ENCODE results near the gene INTS14. TPM values are rescaled to one million over a fixed set of nuclear protein-coding genes. Genes with fewer than 3 reads are reported as not detected.
"Not testable (repeated sequence)": the region's sequence is repeated elsewhere in the genome, so short reads cannot be mapped to it uniquely, and the experiment has no call there.

INTS14 gene
- total RNA-seq, 2 experiments from 2014 or later = 47.4 to 48.1 TPM

- H3K9me3 Mint-ChIP-seq = no peaks in the 10 kb centered on the region
- no peak for TF ChIP-seq CTCF (IDR thresholded peaks at IDR 0.05)
- H3K27ac Mint-ChIP-seq = no peak overlapping the region
- no peak overlapping the region for H3K4me3 Mint-ChIP-seq
- H3K27me3 Mint-ChIP-seq = no peaks in the 10 kb centered on the region
- no peak for DNase-seq
- POLR2A ChIA-PET = interaction anchor here (1.3 to 1.4 kb wide), 2 partner anchors 9 to 19 kb away, joined by 3 read pairs; partner anchors contain the start of gene INTS14
- no peaks in the 10 kb centered on the region for H3K4me1 Mint-ChIP-seq (ENCODE audit: low read depth)
- intact Hi-C loops (cut with micrococcal nuclease) = no loop called here
- no peaks in the 10 kb centered on the region for H3K36me3 Mint-ChIP-seq (ENCODE audit: low read depth)
- ATAC-seq = no peak
- CTCF ChIA-PET = no interaction called here
These were observed 8.8 kb upstream of the INTS14 start for GRCh38 chr15:65619626-65620290.

- ChIA-PET POLR2A (interaction anchor here (1.4 kb wide), 1 partner anchor 20 kb away, joined by 3 read pairs; no protein-coding TSS in a partner anchor), CTCF (no interaction called here)
- ATAC-seq (no peak), DNase-seq (no peak)
- no peaks in the 10 kb centered on the region for H3K9me3 Mint-ChIP-seq
- peaks cover 3% of the 10 kb centered on the region for H3K4me1 Mint-ChIP-seq (ENCODE audit: low read depth)
- H3K4me3 Mint-ChIP-seq = no peak overlapping the region
- TF ChIP-seq CTCF (IDR thresholded peaks at IDR 0.05) = no peak
- H3K36me3 Mint-ChIP-seq (ENCODE audit: low read depth) = no peaks in the 10 kb centered on the region
- H3K27me3 Mint-ChIP-seq = no peaks in the 10 kb centered on the region
- intact Hi-C loops (cut with micrococcal nuclease) = no loop called here
- H3K27ac Mint-ChIP-seq = no peak overlapping the region
These were observed 7.7 kb upstream of the INTS14 start for GRCh38 chr15:65618560-65619109.

GRCh38 chr15:65615887-65616286, 5.0 kb upstream of the INTS14 start:
- H3K27ac Mint-ChIP-seq; ATAC-seq; H3K36me3 Mint-ChIP-seq (ENCODE audit: low read depth); H3K4me3 Mint-ChIP-seq; H3K27me3 Mint-ChIP-seq; CTCF ChIA-PET; DNase-seq; H3K9me3 Mint-ChIP-seq; POLR2A ChIA-PET; intact Hi-C loops (cut with micrococcal nuclease): not testable (repeated sequence)
- H3K4me1 Mint-ChIP-seq (ENCODE audit: low read depth) = peaks cover 15% of the 10 kb centered on the region

GRCh38 chr15:65612949-65613744, 2.2 kb upstream of the INTS14 start:
- no peak for TF ChIP-seq CTCF (IDR thresholded peaks at IDR 0.05)
- no peak overlapping the region for H3K27ac Mint-ChIP-seq
- no peaks in the 10 kb centered on the region for H3K27me3 Mint-ChIP-seq
- no peak for DNase-seq
- ATAC-seq = no peak
- H3K36me3 Mint-ChIP-seq (ENCODE audit: low read depth) = peaks cover 3% of the 10 kb centered on the region
- H3K4me1 Mint-ChIP-seq (ENCODE audit: low read depth) = peaks cover 25% of the 10 kb centered on the region
- POLR2A ChIA-PET = no interaction called here
- no peaks in the 10 kb centered on the region for H3K9me3 Mint-ChIP-seq
- intact Hi-C loops (cut with micrococcal nuclease) = no loop called here
- CTCF ChIA-PET = interaction anchor here (2.4 kb wide), 1 partner anchor 26 kb away, joined by 13 read pairs; no protein-coding TSS in a partner anchor
- no peak overlapping the region for H3K4me3 Mint-ChIP-seq

GRCh38 chr15:65612616-65612946, 1.6 kb upstream of the INTS14 start:
- CTCF ChIA-PET = interaction anchor here (2.4 kb wide), 1 partner anchor 26 kb away, joined by 13 read pairs; no protein-coding TSS in a partner anchor
- ATAC-seq (no peak), DNase-seq (peak; percentile 24)
- Mint-ChIP-seq H3K27ac (peak overlapping the region; percentile 91), H3K9me3 (no peaks in the 10 kb centered on the region), H3K27me3 (no peaks in the 10 kb centered on the region), H3K4me3 (peak overlapping the region; percentile 93), H3K36me3 (ENCODE audit: low read depth) (peaks cover 3% of the 10 kb centered on the region), H3K4me1 (ENCODE audit: low read depth) (peaks cover 31% of the 10 kb centered on the region)
- intact Hi-C loops (cut with micrococcal nuclease) = no loop called here
- TF ChIP-seq CTCF (IDR thresholded peaks at IDR 0.05) = no peak
- POLR2A ChIA-PET = no interaction called here
